ENCODE measurements around the gene HSF5. TPM values are rescaled to one million over a fixed set of nuclear protein-coding genes. Genes with fewer than 3 reads are reported as not detected.

The HSF5 gene
- total RNA-seq, 4 donors from 2014 or later = 0.28 to 0.83 TPM; not detected in 2

GRCh38 chr17:58373003-58373402, 115.2 kb downstream of the HSF5 start:
- peaks cover 0 to 51% (median 4%) of the 10 kb centered on the region in 4 donors for H3K4me1 ChIP-seq

GRCh38 chr17:58371300-58371950, 116.8 kb downstream of the HSF5 start:
- H3K4me3 ChIP-seq = no peak overlapping the region
- no peak for DNase-seq
- no peaks in the 10 kb centered on the region for H3K36me3 ChIP-seq
- TF ChIP-seq POLR2A (IDR thresholded peaks at IDR 0.05) (no peak), CTCF (IDR thresholded peaks at IDR 0.05) (no peak)
- no peaks in the 10 kb centered on the region for H3K9me3 ChIP-seq
- H3K27me3 ChIP-seq = no peaks in the 10 kb centered on the region
- H3K4me1 ChIP-seq = peaks cover 0 to 55% (median 6%) of the 10 kb centered on the region in 4 donors
- peak overlapping the region in 2 of 4 donors; percentile 65 to 66 for H3K27ac ChIP-seq

More at GRCh38 chr17:58373003-58373402, 115.2 kb downstream of the HSF5 start:
- Histone ChIP-seq H3K9me3 (no peaks in the 10 kb centered on the region), H3K27ac (no peak overlapping the region), H3K4me3 (no peak overlapping the region), H3K27me3 (no peaks in the 10 kb centered on the region), H3K36me3 (no peaks in the 10 kb centered on the region)
- no peak for DNase-seq
- TF ChIP-seq POLR2A (IDR thresholded peaks at IDR 0.05) (no peak), CTCF (IDR thresholded peaks at IDR 0.05) (no peak)

- Histone ChIP-seq H3K9me3 (no peaks in the 10 kb centered on the region), H3K4me1 (peaks cover 0 to 58% (median 7%) of the 10 kb centered on the region in 4 donors)
- TF ChIP-seq POLR2A (IDR thresholded peaks at IDR 0.05) (no peak), CTCF (IDR thresholded peaks at IDR 0.05) (no peak)
Observed at GRCh38 chr17:58370716-58371115, 117.5 kb downstream of the HSF5 start.

GRCh38 chr17:58370309-58370708, 117.9 kb downstream of the HSF5 start:
- no peak for DNase-seq
- no peak overlapping the region for H3K4me3 ChIP-seq

More at GRCh38 chr17:58370716-58371115, 117.5 kb downstream of the HSF5 start:
- H3K36me3 ChIP-seq = no peaks in the 10 kb centered on the region
- H3K27me3 ChIP-seq = no peaks in the 10 kb centered on the region
- no peak overlapping the region for H3K4me3 ChIP-seq
- DNase-seq = no peak
- H3K27ac ChIP-seq = peak overlapping the region in 2 of 4 donors; percentile 65 to 66

More at GRCh38 chr17:58370309-58370708, 117.9 kb downstream of the HSF5 start:
- no peaks in the 10 kb centered on the region for H3K36me3 ChIP-seq
- H3K27me3 ChIP-seq = no peaks in the 10 kb centered on the region
- H3K4me1 ChIP-seq = peaks cover 0 to 58% (median 8%) of the 10 kb centered on the region in 4 donors
- no peaks in the 10 kb centered on the region for H3K9me3 ChIP-seq
- TF ChIP-seq CTCF (IDR thresholded peaks at IDR 0.05) = no peak
- no peak for TF ChIP-seq POLR2A (IDR thresholded peaks at IDR 0.05)
- peak overlapping the region in 2 of 4 donors; percentile 65 to 66 for H3K27ac ChIP-seq

Other genes with a start within 250 kb of the HSF5 start
- 1 to 10 TPM in 2 of 4 donors, not detected in 2; 2.3 to 9.0 TPM for gene LPO, start 249.8 kb downstream of the HSF5 start, total RNA-seq
- 1 to 10 TPM in 1 of 4 donors, not detected in 3; 1.7 TPM for gene MPO, start 207.5 kb downstream of the HSF5 start, total RNA-seq
- gene TSPOAP1, start 159.6 kb downstream of the HSF5 start, total RNA-seq = 10 to 100 TPM in 2 of 4 donors, 1 to 10 TPM in 2; 9.1 to 11.9 (median 10.4) TPM
- 10 to 100 TPM; 31.9 to 56.1 (median 47.9) TPM for gene SUPT4H1, start 136.2 kb downstream of the HSF5 start, total RNA-seq
- 100 to 1,000 TPM in 2 of 4 donors, 10 to 100 TPM in 2; 46.9 to 104 (median 85.4) TPM for gene RNF43, start 70.9 kb downstream of the HSF5 start, total RNA-seq
- gene MTMR4, start 26.2 kb upstream of the HSF5 start, total RNA-seq = 100 to 1,000 TPM in 2 of 4 donors, 10 to 100 TPM in 2; 46.2 to 129 (median 105) TPM
- under 1 TPM in 1 of 4 donors, not detected in 3; 0.13 TPM for gene TEX14, start 203.6 kb upstream of the HSF5 start, total RNA-seq
- 10 to 100 TPM in 1 of 4 donors, 1 to 10 TPM in 3; 4.0 to 41.3 (median 8.3) TPM for gene RAD51C, start 204.2 kb upstream of the HSF5 start, total RNA-seq

All from Peyer's patch (tissue), 4 donors.